ENCODE results near the gene OR2C1.

OR2C1 gene

DNA sequence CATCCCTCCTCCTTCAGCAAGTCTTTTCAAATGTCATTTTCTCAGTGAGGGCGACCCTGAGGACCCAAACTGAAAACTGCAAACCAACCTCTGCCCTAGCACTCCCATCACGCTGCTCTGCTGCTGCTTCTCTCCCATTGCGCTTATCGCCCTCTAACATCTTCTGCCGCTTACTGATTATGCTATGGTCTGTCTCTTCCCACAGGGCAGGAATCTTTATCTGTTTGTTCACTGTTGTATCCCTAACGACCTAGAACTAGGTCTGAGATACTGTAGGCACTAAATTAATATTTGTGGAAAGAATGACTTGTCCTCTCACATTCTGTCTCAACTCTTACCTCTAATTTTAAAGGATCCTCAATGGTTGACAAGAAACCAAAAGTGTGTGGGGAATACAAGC is 32.6 kb downstream of the OR2C1 start:
- TF ChIP-seq SUZ12 (IDR thresholded peaks at IDR 0.05; ENCODE audit: extremely low read depth, insufficient read depth, insufficient read length), result no peak
- no peak for TF ChIP-seq ZNF274 (IDR thresholded peaks at IDR 0.05; ENCODE audit: low read depth, low read length)
- no peak for TF ChIP-seq YY1 (IDR thresholded peaks at IDR 0.05; ENCODE audit: insufficient read depth, insufficient read length)
- H3K27me3 ChIP-seq (ENCODE audit: insufficient read depth, insufficient read length), result no peaks in the 10 kb centered on the region
- no peaks in the 10 kb centered on the region for H3K4me1 ChIP-seq (ENCODE audit: insufficient read depth, insufficient read length)
- peaks cover 41% of the 10 kb centered on the region for H3K9me3 ChIP-seq (ENCODE audit: insufficient read depth, low read length)
- no peak for DNase-seq (ENCODE audit: low read depth, low spot score)
- no peak overlapping the region for H3K9ac ChIP-seq (ENCODE audit: insufficient read length, low read depth)
- H3K36me3 ChIP-seq (ENCODE audit: insufficient read depth, insufficient read length, low read length), result peaks cover 70% of the 10 kb centered on the region
- no peak overlapping the region for H3K4me3 ChIP-seq (ENCODE audit: insufficient read length, low read depth)

DNA sequence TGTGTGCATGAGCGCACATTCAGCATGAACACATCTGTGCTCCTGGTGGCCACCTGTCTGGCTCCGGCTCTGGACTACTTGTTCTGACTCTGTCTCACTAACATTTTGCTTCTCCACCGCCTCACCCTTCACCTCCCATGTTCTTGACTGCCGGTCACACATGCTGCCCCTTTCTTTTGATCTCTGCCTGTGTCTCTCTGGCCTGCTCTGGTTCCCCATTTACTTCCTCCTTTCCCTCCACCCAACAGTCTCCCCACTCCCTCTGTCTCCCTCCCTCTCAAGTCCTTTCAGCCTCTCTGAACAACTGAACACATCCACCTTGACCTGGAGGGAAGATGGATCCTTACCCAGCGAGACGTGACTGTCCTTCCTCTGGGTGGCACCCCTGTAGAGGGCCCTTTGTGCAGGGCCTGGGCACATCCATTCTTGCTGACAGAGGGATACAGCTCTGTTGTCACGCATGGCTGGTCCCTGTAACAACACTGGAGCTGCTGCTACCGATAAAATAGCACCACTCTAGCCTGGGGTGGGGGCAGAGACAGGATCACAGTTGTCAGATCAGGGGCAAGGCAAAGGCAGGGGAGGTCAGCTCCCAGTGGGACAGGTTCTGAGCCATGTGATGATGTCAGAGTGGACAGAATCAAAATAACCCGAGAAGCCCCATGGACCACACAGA is 34.1 kb downstream of the OR2C1 start:
- Histone ChIP-seq H3K36me3 (ENCODE audit: insufficient read depth, insufficient read length, low read length) (peaks cover 69% of the 10 kb centered on the region), H3K9ac (ENCODE audit: insufficient read length, low read depth) (no peak overlapping the region), H3K9me3 (ENCODE audit: insufficient read depth, low read length) (peaks cover 26% of the 10 kb centered on the region), H3K4me1 (ENCODE audit: insufficient read depth, insufficient read length) (no peaks in the 10 kb centered on the region), H3K27me3 (ENCODE audit: insufficient read depth, insufficient read length) (no peaks in the 10 kb centered on the region), H3K4me3 (ENCODE audit: insufficient read length, low read depth) (no peak overlapping the region)
- no peak for TF ChIP-seq SUZ12 (IDR thresholded peaks at IDR 0.05; ENCODE audit: extremely low read depth, insufficient read depth, insufficient read length)
- TF ChIP-seq YY1 (IDR thresholded peaks at IDR 0.05; ENCODE audit: insufficient read depth, insufficient read length), result no peak
- TF ChIP-seq ZNF274 (IDR thresholded peaks at IDR 0.05; ENCODE audit: low read depth, low read length), result no peak
- DNase-seq (ENCODE audit: low read depth, low spot score), result no peak

DNA sequence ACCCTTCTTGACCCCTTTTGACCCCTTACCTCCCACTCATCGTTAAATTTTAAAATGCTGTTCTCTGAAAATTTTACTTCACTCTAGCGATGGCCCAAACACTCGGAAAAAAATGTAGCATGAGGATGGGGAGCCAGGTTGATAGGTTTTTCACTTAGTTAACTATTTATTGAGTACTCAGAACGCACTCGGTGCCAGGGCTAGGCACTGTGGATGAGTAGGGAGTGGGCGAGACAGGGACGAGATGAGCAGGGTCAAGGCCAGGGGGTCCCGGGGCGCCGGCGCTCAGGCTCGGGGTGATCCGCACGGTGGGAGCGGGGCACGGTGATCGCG is 44.7 kb downstream of the OR2C1 start:
- TF ChIP-seq ZNF274 (IDR thresholded peaks at IDR 0.05; ENCODE audit: low read depth, low read length), result no peak
- TF ChIP-seq YY1 (IDR thresholded peaks at IDR 0.05; ENCODE audit: insufficient read depth, insufficient read length), result no peak
- Histone ChIP-seq H3K9me3 (ENCODE audit: insufficient read depth, low read length) (peaks cover 28% of the 10 kb centered on the region), H3K36me3 (ENCODE audit: insufficient read depth, insufficient read length, low read length) (peaks cover 62% of the 10 kb centered on the region)

DNA sequence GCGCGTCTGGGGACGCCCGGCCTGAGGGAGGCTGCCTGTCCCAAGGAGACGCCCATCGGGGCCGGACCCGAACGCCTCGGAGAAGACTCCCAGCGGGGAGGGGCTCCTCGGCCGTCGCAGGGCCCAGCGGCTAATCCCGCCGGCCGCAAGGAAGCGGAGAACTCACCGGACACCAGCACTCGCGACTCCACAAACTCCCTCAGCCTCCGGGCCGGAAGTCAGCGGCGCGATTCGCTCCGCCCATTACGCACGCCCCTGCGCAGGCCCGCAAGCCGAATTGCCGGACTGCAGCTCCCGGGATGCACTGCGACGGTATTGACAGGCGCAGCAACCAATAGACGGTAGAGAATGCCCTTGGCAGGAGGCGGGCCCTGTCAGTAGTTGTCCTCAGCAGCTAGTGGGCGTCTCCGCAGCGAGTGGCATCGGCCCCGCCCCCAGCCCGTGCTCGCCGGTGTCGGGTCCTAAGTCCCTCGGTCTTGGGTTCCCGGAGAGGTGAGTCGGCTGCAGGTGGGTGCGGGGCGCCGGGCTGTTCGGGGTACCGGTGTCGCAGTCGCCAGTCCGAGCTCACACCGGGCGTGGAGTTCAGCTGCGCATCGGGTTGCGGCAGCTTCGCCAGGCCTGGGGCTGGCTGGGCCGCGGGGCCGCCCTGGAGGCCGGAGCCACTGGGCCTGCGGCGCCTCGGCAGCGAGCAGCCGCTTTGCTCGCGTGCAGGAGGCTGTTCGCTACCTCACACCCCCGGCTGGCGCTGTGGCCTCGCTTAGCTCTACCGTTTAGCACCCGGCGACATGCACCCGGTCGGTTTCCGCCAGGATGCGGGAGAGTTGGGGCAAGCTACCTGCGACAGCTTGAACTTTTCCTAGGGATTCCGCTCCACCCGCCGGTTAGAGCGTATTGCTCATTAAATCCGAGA is 45.3 kb downstream of the OR2C1 start, which contains the start of the genes ZNF174 and ZSCAN32:
TSS of gene ZNF174 (plus strand) at position 437 of the 910 bp plus-strand sequence. CDS start 790 bp downstream, outside the sequence.
TSS of gene ZSCAN32 (minus strand) at position 226 of the 910 bp plus-strand sequence. CDS start 3,447 bp downstream, outside the sequence.
- H3K9me3 ChIP-seq (ENCODE audit: insufficient read depth, low read length), result peaks cover 34% of the 10 kb centered on the region
- TF ChIP-seq YY1 (IDR thresholded peaks at IDR 0.05; ENCODE audit: insufficient read depth, insufficient read length), result no peak
- no peak for TF ChIP-seq ZNF274 (IDR thresholded peaks at IDR 0.05; ENCODE audit: low read depth, low read length)
- no peak for TF ChIP-seq SUZ12 (IDR thresholded peaks at IDR 0.05; ENCODE audit: extremely low read depth, insufficient read depth, insufficient read length)
- H3K4me3 ChIP-seq (ENCODE audit: insufficient read length, low read depth), result peak within 1 kb of the TSS; percentile 89
- H3K9ac ChIP-seq (ENCODE audit: insufficient read length, low read depth), result peak within 1 kb of the TSS; percentile 95
- H3K36me3 ChIP-seq (ENCODE audit: insufficient read depth, insufficient read length, low read length), result peaks cover 62% of the 10 kb centered on the region
- no peaks in the 10 kb centered on the region for H3K27me3 ChIP-seq (ENCODE audit: insufficient read depth, insufficient read length)
- H3K4me1 ChIP-seq (ENCODE audit: insufficient read depth, insufficient read length), result no peaks in the 10 kb centered on the region
- peak; percentile 99 for DNase-seq (ENCODE audit: low read depth, low spot score)

More for the DNA sequence above, 44.7 kb downstream of the OR2C1 start:
- Histone ChIP-seq H3K9ac (ENCODE audit: insufficient read length, low read depth) (peak overlapping the region; percentile 95), H3K4me1 (ENCODE audit: insufficient read depth, insufficient read length) (no peaks in the 10 kb centered on the region), H3K27me3 (ENCODE audit: insufficient read depth, insufficient read length) (no peaks in the 10 kb centered on the region), H3K4me3 (ENCODE audit: insufficient read length, low read depth) (peak overlapping the region; percentile 89)
- DNase-seq (ENCODE audit: low read depth, low spot score), result no peak

DNA sequence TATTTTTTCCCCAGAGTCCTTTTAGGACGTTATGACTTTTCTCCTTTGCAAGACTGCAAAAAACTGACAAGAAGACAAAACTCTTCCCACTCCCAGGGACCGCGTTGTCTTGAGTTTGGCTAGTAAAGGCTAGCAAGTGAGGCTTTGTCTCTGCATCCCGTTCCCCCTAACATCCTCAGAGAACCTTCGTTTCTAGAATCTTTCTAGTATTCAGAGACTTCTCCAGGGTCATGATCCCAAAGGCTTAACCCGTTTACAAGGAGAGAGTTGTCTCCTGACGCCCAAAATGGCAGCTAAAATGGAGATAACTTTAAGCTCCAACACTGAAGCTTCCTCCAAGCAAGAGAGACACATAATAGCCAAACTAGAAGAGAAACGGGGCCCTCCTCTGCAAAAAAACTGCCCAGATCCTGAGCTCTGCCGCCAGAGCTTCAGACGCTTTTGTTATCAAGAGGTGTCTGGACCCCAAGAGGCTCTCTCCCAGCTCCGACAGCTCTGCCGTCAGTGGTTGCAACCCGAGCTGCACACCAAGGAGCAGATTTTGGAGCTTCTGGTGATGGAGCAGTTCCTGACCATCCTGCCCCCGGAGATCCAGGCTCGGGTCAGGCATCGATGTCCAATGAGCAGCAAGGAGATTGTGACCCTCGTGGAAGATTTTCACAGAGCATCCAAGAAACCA is 46.2 kb downstream of the OR2C1 start:
- peak overlapping the region; percentile 89 for H3K4me3 ChIP-seq (ENCODE audit: insufficient read length, low read depth)
- no peak for DNase-seq (ENCODE audit: low read depth, low spot score)
- no peak for TF ChIP-seq ZNF274 (IDR thresholded peaks at IDR 0.05; ENCODE audit: low read depth, low read length)
- H3K27me3 ChIP-seq (ENCODE audit: insufficient read depth, insufficient read length), result no peaks in the 10 kb centered on the region
- H3K9me3 ChIP-seq (ENCODE audit: insufficient read depth, low read length), result peaks cover 43% of the 10 kb centered on the region
- H3K36me3 ChIP-seq (ENCODE audit: insufficient read depth, insufficient read length, low read length), result peaks cover 62% of the 10 kb centered on the region
- H3K4me1 ChIP-seq (ENCODE audit: insufficient read depth, insufficient read length), result no peaks in the 10 kb centered on the region
- peak overlapping the region; percentile 95 for H3K9ac ChIP-seq (ENCODE audit: insufficient read length, low read depth)

All from NT2/D1 (cell line).